GM19395 (cell line): ENCODE results near the gene PLXNB3.

Experiments used
- ATAC-seq: cut with Tn5 transposase; IDR thresholded peaks from one replicate; pipeline ENCODE4 v1.9.1; 2021; ENCODE audit warnings: mild to moderate bottlenecking, moderate library complexity; ENCODE audit not compliant: unreplicated experiment

The PLXNB3 gene

DNA sequence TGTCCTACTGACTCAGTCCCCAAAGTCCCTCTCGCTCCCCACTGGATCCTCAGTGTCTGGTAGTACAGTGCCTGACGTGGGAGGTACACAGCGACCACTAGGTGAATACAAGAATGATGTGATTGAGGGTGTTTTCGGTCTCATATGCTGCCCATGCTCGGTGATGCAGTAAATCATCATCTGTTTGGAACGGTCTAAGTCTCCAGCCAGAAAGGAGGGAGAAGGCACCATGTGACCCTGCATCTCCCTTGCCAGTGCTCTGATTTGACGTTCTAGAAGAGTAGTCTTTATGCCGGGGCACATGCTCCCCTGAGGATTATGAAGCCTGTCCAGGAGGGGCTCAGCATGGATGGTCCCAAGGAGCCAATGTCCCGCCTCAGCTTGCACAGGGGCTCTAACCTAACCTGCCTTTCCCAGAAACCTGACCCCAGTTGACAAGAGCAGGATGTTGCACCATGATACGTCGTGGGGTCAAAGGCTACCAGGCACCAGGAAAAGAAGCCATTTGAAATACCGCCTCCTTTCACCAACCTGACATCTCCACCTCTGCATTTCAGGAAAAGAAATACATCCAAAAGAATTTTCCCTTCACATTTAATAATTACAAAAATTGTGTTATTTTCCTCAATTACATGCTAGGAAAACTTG lies 13.8 kb upstream of the PLXNB3 start:
- ATAC-seq = no peak

GRCh38 chrX:153755136-153755535 lies 8.9 kb upstream of the PLXNB3 start:
- no peak for ATAC-seq

DNA sequence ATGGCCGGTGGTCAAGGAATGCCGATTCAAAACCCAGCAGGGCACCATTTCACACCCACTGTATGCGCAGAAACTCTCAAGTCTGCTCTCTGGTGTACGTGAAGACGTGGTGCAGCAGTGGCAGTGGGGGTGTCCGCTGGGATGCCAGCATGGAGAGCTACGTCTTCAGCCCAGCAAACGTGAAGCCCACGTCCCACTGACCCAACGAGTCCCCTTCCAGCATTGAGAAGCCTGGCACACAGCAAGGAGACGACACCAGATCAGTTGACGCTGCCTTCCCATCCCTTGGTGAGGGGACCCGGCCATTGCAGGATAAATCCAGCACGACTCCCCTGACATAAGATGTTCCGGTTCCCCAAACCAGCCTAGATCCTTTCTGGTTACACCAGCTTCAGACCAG lies 2.2 kb upstream of the PLXNB3 start:
- ATAC-seq = no peak

DNA sequence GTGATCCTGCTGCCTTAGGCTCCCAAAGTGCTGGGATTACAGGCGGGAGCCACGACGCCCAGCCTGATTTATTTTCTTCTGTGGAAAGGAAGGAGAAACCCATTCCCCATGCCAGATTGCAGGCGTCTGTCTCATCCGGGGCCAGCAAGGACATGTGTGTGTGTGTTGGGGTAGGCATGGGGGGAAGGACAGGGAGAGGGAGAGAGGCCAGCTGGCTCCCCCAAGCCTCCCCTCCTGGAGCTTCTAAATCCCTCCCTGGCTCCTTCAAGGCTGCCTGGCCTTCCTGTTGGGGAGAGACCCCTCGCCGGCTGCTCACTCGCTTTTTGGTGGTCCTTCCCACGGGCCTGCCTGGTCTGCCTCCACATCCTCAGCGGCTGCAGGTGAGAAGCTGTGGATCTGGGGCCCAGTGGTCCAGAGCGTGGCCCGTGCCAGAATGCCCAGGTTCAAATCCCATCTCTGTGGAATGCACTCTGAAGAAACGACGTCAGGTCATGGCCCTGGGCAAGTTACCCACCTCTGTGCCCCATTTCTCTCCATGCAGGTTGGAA lies 1.3 kb upstream of the PLXNB3 start:
- ATAC-seq = no peak

GRCh38 chrX:153763298-153763932 lies 634 bp upstream of the PLXNB3 start:
- ATAC-seq = no peak

DNA sequence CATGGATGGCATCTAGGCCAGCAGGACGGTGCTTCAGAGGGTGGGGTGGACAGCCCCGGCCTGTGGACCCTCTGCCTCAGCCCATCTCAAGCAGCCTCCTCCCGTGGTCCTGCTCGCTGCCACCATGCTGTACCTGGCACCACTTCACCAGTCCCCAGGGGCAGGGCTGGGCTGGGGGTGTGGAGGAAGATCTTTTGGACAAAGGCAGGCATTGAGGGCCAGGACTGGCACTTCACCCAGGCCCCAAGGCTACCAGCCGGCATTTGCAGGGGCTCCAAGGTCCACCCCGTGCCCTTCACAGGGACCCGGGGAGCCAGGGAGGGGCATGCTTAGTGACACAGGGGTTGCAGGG lies 713 bp downstream of the PLXNB3 start:
- ATAC-seq = no peak

GRCh38 chrX:153765138-153766079 lies 1.4 kb downstream of the PLXNB3 start:
- ATAC-seq = no peak

DNA sequence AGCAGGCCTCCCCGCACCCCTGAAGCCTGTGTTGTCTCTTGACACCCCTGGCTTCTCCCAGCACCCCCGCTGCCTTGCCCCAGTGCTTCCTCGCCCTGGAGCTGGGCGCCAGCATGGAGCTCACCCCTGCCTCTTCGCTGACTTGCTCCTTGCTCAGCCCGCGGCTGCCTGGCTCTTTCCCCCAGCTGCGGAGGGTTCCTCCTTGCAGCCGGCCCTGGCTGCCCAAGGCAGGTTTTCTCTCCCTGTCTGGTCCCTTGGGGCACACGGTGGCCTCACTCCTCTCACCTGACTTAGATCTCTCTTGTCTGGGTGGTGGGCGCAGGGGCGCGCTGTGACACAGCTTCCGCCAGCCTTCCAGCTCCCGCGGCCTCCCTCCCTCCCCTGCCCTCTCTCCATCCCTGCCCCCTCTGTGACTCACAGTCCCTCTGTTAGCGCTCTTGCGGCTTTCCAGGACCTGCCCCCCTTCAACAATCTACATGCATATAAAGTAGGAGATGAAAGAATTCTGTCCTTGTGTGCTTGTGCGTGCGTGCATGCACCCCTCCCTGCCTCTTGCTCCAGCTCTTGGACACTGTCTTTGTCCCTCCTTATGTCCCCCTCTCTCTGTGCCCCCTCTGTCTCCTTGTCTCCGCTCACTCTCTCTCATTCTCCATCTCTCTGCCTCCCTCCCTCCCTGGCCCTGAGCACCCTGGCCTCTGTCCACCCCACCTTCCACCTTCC lies 2.2 kb downstream of the PLXNB3 start:
- ATAC-seq = no peak

DNA sequence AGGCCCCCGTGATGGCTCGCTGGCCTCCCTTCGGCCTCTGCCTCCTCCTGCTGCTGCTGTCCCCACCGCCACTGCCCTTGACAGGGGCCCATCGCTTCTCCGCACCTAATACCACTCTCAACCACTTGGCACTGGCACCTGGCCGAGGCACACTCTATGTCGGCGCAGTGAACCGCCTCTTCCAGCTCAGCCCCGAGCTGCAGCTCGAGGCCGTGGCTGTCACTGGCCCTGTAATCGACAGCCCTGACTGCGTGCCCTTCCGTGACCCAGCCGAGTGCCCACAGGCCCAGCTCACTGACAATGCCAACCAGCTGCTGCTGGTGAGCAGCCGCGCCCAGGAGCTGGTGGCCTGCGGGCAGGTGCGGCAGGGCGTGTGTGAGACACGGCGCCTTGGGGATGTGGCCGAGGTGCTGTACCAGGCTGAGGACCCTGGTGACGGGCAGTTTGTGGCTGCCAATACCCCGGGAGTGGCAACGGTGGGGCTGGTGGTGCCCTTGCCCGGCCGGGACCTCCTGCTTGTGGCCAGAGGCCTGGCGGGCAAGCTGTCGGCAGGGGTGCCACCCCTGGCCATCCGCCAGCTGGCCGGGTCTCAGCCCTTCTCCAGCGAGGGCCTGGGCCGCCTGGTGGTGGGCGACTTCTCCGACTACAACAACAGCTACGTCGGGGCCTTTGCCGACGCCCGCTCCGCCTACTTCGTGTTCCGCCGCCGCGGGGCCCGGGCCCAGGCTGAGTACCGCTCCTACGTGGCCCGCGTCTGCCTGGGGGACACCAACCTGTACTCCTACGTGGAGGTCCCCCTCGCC lies 3.0 kb downstream of the PLXNB3 start:
- ATAC-seq = no peak

- ATAC-seq = no peak
Observed at GRCh38 chrX:153767674-153768055, 3.6 kb downstream of the PLXNB3 start.

DNA sequence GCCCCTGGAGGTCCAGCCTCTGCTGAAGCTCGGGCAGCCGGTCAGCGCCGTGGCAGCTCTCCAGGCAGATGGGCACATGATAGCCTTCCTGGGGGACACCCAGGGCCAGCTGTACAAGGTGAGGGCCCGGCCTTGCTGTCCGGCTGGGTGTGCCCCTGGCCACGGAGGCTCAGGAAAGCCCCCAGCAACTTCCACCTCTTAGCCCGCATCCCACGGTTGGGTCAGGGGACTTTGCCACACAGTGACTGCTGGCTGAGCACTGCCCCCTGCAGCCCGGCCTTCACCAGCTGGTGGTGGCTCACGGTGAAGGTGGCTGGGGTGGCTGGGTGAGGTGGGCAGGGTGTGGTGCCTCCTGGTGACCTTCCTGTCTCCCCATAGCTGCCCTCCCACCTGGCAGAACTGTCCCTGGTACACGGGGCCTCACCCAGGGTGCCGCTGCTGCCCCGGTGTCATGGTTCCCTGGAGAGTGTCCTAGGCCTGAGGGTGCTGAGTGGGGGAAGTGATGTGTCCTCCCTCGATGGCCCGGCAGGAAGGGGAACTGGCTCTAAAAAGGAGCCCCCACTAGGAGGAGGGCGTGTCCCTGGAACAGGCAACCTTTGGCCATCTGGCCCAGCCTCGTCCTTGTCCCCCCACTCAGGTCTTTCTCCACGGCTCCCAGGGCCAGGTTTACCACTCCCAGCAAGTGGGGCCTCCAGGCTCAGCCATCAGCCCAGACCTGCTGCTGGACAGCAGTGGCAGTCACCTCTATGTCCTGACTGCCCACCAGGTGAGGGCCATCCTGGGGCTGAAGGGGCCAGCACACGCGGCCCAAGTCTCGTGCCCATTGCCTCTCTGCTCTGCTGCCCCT lies 4.5 kb downstream of the PLXNB3 start:
- ATAC-seq = no peak

GRCh38 chrX:153769158-153769864 lies 5.3 kb downstream of the PLXNB3 start:
- ATAC-seq = no peak

DNA sequence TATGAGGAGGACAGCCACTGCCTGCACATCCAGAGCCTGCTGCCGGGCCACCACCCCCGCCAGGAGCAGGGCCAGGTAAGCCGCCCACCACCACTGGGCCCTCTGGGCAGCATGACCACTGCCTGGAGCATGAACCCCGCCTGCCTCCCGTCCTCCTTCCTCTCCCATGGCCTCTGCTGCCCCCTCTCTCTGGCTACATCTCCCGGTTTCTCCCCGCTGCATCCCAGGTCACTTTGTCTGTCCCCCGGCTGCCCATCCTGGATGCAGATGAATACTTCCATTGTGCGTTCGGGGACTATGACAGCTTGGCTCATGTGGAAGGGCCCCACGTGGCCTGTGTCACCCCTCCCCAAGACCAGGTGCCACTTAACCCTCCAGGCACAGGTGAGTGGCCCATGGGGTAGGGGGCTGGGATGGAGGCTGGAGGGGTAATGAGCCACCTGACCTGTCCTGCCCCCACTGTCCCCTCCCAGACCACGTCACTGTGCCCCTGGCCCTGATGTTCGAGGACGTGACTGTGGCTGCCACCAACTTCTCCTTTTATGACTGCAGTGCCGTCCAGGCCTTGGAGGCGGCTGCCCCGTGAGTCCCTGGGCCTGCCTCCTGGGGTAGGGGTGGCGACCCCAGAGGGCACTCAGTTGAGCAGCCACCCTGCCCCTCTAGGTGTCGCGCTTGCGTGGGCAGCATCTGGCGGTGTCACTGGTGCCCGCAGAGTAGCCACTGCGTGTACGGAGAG lies 6.0 kb downstream of the PLXNB3 start:
- no peak for ATAC-seq

GRCh38 chrX:153770601-153771414 lies 6.8 kb downstream of the PLXNB3 start:
- no peak for ATAC-seq

- ATAC-seq = no peak
Observed at GRCh38 chrX:153771415-153772315, 7.6 kb downstream of the PLXNB3 start.
